SIG-M5 treated with dmso at 0.1 percent for 504 hours (cell line): ENCODE measurements around the gene CELF2.

Experiments
- DNase-seq: peaks from one replicate; lab custom pipeline; 2025; ENCODE audit not compliant: unreplicated experiment; lab: John Stamatoyannopoulos, UW

The CELF2 gene

GRCh38 chr10:11290156-11290890 lies 272.7 kb downstream of the CELF2 start:
- no peak for DNase-seq

GRCh38 chr10:11292576-11293302 lies 275.1 kb downstream of the CELF2 start:
- no peak for DNase-seq

GRCh38 chr10:11293332-11293731 lies 275.7 kb downstream of the CELF2 start:
- no peak for DNase-seq

GRCh38 chr10:11294831-11295450 lies 277.3 kb downstream of the CELF2 start:
- no peak for DNase-seq

GRCh38 chr10:11295492-11295891 lies 277.8 kb downstream of the CELF2 start:
- no peak for DNase-seq

- no peak for DNase-seq
Observed at GRCh38 chr10:11297136-11297535, 279.5 kb downstream of the CELF2 start.

GRCh38 chr10:11298116-11298515 lies 280.4 kb downstream of the CELF2 start:
- DNase-seq: no peak

- DNase-seq: no peak
Observed at GRCh38 chr10:11299125-11299524, 281.5 kb downstream of the CELF2 start.

- DNase-seq: no peak
Observed at GRCh38 chr10:11300026-11300425, 282.4 kb downstream of the CELF2 start.

GRCh38 chr10:11300563-11300962 lies 282.9 kb downstream of the CELF2 start:
- DNase-seq: no peak

- no peak for DNase-seq
Observed at GRCh38 chr10:11301571-11302111, 284.0 kb downstream of the CELF2 start.

- DNase-seq: no peak
Observed at GRCh38 chr10:11302181-11302580, 284.5 kb downstream of the CELF2 start.

GRCh38 chr10:11303361-11304170 lies 285.9 kb downstream of the CELF2 start:
- no peak for DNase-seq

GRCh38 chr10:11304906-11305585 lies 287.4 kb downstream of the CELF2 start:
- DNase-seq: no peak

- no peak for DNase-seq
Observed at GRCh38 chr10:11305825-11306593, 288.3 kb downstream of the CELF2 start.

- no peak for DNase-seq
Observed at GRCh38 chr10:11307004-11307403, 289.3 kb downstream of the CELF2 start.

- no peak for DNase-seq
Observed at GRCh38 chr10:11307937-11308336, 290.3 kb downstream of the CELF2 start.

- DNase-seq: no peak
Observed at GRCh38 chr10:11311027-11311426, 293.4 kb downstream of the CELF2 start.

- DNase-seq: no peak
Observed at GRCh38 chr10:11313463-11313862, 295.8 kb downstream of the CELF2 start.
